HepG2 (cell line): Measurements from ENCODE around the gene CACNA2D1. TPM values are rescaled to one million over a fixed set of nuclear protein-coding genes. Genes with fewer than 3 reads are reported as not detected.
"Not testable (repeated sequence)": the region's sequence is repeated elsewhere in the genome, so short reads cannot be mapped to it uniquely, and the experiment has no call there.

Experiments
- ATAC-seq: fragments of 200-7000 bp; cut with Tn5 transposase; 3 replicates; pipeline ENCODE4 v1.9.1; 2020; ENCODE audit warnings: mild to moderate bottlenecking, moderate library complexity
- BruUV-seq: library from RNA; stranded (reverse); fragments of 400-500 nt; replicated peaks from 2 replicates; lab custom pipeline; 2021; lab: Mats Ljungman, UMichigan
- CTCF ChIA-PET: fragments of 300-600 bp; formaldehyde crosslinking; extraction: SDS; loops from one replicate; lab custom pipeline; 2021; ENCODE audit warnings: low total read pairs, inconsistent platforms, low intra/inter-chr PET ratio; lab: Yijun Ruan, JAX
- POLR2A ChIA-PET: fragments of 350-600 bp; sonication (Branson Sonifier 250); formaldehyde crosslinking; loops from one replicate; lab custom pipeline; 2020; ENCODE audit warnings: antibody characterized with exemption, inconsistent platforms; lab: Yijun Ruan, JAX
- DNase-seq: peaks from one replicate; pipeline ENCODE4 v3.0.0-alpha.2; 2015; ENCODE audit warnings: low spot score
- FAIRE-seq: peaks from 3 replicates; lab custom pipeline; 2011; peaks lifted over from hg19 to GRCh38; lab: Jason Lieb, UNC
- H2AFZ ChIP-seq: one replicate; pipeline ENCODE4 v1.6.1; 2011; ENCODE audit warnings: low read length, inconsistent platforms
- H3K27ac ChIP-seq: fragments of 300-600 bp; 3 replicates; pipeline ENCODE4 v1.8.0; 2011; ENCODE audit warnings: mixed run types, mild to moderate bottlenecking, mixed read lengths, low read length, inconsistent platforms; ENCODE audit not compliant: insufficient read depth; ENCODE audit errors: extremely low read length
- H3K27me3 ChIP-seq, 2 experiments: fragments of 200-600 bp in 1 of 2; 2 replicates in 1 of 2; 3 replicates in 1 of 2; pipeline versions ENCODE4 v1.6.0 to v1.8.0; 2011; ENCODE audit warnings: low read length in 2 of 2, mild to moderate bottlenecking in 2 of 2, moderate library complexity in 2 of 2, inconsistent platforms in 1 of 2; ENCODE audit not compliant: insufficient read depth in 2 of 2, control insufficient read depth in 1 of 2
- H3K36me3 ChIP-seq, 2 experiments: fragments of 200-600 bp in 1 of 2; replicated peaks in 1 of 2; 2 replicates in 1 of 2; 3 replicates in 1 of 2; pipeline versions ENCODE4 v1.5.1 to v1.8.0; 2011; ENCODE audit warnings: low read length in 2 of 2, inconsistent platforms in 1 of 2; ENCODE audit not compliant: insufficient read depth in 2 of 2, control insufficient read depth in 1 of 2
- H3K4me1 ChIP-seq: 2 replicates; pipeline ENCODE4 v1.5.1; 2012; ENCODE audit warnings: low read length, inconsistent platforms; ENCODE audit not compliant: insufficient read depth
- H3K4me2 ChIP-seq: 2 replicates; pipeline ENCODE4 v1.6.0; 2011; ENCODE audit warnings: low read depth, low read length, inconsistent platforms
- H3K4me3 ChIP-seq, 3 experiments: fragments of 200-600 bp in 1 of 3; sonication (generic), shearing (Covaris generic) in 1 of 3; replicated peaks in 1 of 3; 2 replicates each; pipeline ENCODE4 v1.5.1; 2011 to 2016; ENCODE audit warnings: low read length in 3 of 3, inconsistent platforms in 2 of 3, low read depth in 2 of 3, mild to moderate bottlenecking in 2 of 3, control low read depth in 1 of 3, mixed read lengths in 1 of 3; ENCODE audit not compliant: insufficient read depth in 1 of 3
- H3K79me2 ChIP-seq: one replicate; pipeline ENCODE4 v1.6.1; 2011; ENCODE audit warnings: low read length, inconsistent platforms; ENCODE audit not compliant: insufficient read depth
- H3K9ac ChIP-seq: 2 replicates; pipeline ENCODE4 v1.6.0; 2011; ENCODE audit warnings: mild to moderate bottlenecking, low read depth, low read length, inconsistent platforms; ENCODE audit not compliant: insufficient read depth
- H3K9me3 ChIP-seq: 2 replicates; pipeline ENCODE4 v1.5.1; 2012; ENCODE audit warnings: mild to moderate bottlenecking, low read length
- H4K20me1 ChIP-seq: 2 replicates; pipeline ENCODE4 v1.6.0; 2011; ENCODE audit warnings: inconsistent platforms, mild to moderate bottlenecking, low read length, moderate library complexity; ENCODE audit not compliant: insufficient read depth
- CEBPB ChIP-seq: IDR thresholded peaks from 2 replicates; pipeline ENCODE4 v1.6.1; 2011; ENCODE audit warnings: low read depth, low read length, improper control_type of control experiment, borderline replicate concordance
- CEBPG ChIP-seq: IDR thresholded peaks from 2 replicates; pipeline ENCODE4 v1.6.1; 2016
- NFKBIZ ChIP-seq: IDR thresholded peaks from 2 replicates; pipeline ENCODE4 v1.6.1; 2018; ENCODE audit warnings: missing genetic modification reagents, missing compliant biosample characterization
- ZNF282 ChIP-seq: fragments of 450-650 bp; IDR thresholded peaks from 2 replicates; pipeline ENCODE4 v1.6.1; 2018; ENCODE audit not compliant: partially characterized antibody
- ZNF768 ChIP-seq: sonication (generic); formaldehyde crosslinking; IDR thresholded peaks from 2 replicates; pipeline ENCODE4 v1.4.0; 2020; ENCODE audit warnings: missing genetic modification reagents
- WGBS: methylation state at CpG from one replicate; pipeline ENCODE4 v1.1.6; 2017; ENCODE audit warnings: low lambda C conversion rate; 5-methylcytosine and 5-hydroxymethylcytosine counted together
- in situ Hi-C: cut with HindIII; loops from 2 replicates; pipeline ENCODE4 v1.10.0; 2017; ENCODE audit warnings: low pct_unique_long_range_greater_than_20kb; ENCODE audit not compliant: extremely low pct_ligation_motif_present
- intact Hi-C: fragments of 100-400 bp; cut with micrococcal nuclease; formaldehyde crosslinking; loops from one replicate; pipeline ENCODE4 v1.10.0; 2022; ENCODE audit not compliant: unreplicated experiment
- polyA plus RNA-seq, 8 experiments: library from polyadenylated mRNA; depleted of rRNA in 3 of 8; stranded (reverse) in 7 of 8; unstranded in 1 of 8; fragments of >200 nt; fragmentation: Illumina TruSeq in 4 of 8; extraction: Trizol in 4 of 8; gene quantifications; 2 replicates each; pipeline versions ENCODE4 v1.2.1 to v1.2.3, GENCODE V29; 2011 to 2016; ENCODE audit warnings: low read depth in 4 of 8, missing spikeins in 1 of 8, mixed read lengths in 1 of 8; ENCODE audit not compliant: insufficient read depth in 1 of 8
- total RNA-seq, 5 experiments: library from RNA; depleted of rRNA; stranded (reverse); fragments of >200 nt; fragmentation: Illumina TruSeq; extraction: Trizol; gene quantifications; 2 replicates each; pipeline ENCODE4 v1.2.3, GENCODE V29; 2016; ENCODE audit warnings: low read depth in 1 of 5
- TF ChIP-seq, protein P1 (sequence below), 2 experiments: fragments of 450-650 bp in 1 of 2; sonication (generic) in 1 of 2; formaldehyde crosslinking; IDR thresholded peaks; 2 replicates each; pipeline versions ENCODE4 v1.5.0 to v1.8.0; 2020 to 2022; ENCODE audit warnings: mild to moderate bottlenecking in 1 of 2, missing genetic modification reagents in 1 of 2

The CACNA2D1 gene
- total and polyA plus RNA-seq, 2 of the 13 experiments (the other 11 are each of a cell fraction or from before 2014, with no cell fraction given), result not detected

DNA sequence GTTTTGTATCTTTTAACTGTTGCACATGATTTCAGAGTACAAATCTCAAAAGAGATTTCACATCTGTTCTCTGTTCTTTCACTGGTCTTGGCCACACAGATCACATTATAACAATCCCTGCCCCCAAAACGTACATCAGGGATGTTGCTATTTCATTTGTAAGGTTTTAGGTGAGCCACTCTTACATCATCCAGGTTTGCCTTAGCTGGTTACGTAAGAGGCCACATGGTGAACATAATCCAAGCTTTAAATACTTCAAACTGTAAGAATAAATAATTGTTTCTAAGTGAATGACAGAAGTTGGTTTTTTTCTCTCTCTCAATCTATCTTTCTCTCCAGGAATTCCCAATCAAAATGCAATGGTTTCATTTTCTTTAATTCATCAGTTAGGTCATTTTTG is 427.8 kb downstream of the CACNA2D1 start:
- no peak for DNase-seq
- Histone ChIP-seq H2AFZ (no peak overlapping the region), H3K9me3 (no peaks in the 10 kb centered on the region), H3K79me2 (no peaks in the 10 kb centered on the region), H4K20me1 (no peaks in the 10 kb centered on the region), H3K27me3 (no peaks in the 10 kb centered on the region), H3K9ac (no peak overlapping the region), H3K4me3 (no peak overlapping the region), H3K4me1 (no peaks in the 10 kb centered on the region), H3K27ac (no peak overlapping the region), H3K36me3 (no peaks in the 10 kb centered on the region), H3K4me2 (no peak overlapping the region)
- WGBS, result 29% methylated on average over 2 of the region's 2 CpGs
- BruUV-seq, result no TSS peak
- POLR2A ChIA-PET, result no interaction called here
- in situ Hi-C loops, result no loop called here
- intact Hi-C loops, result loop anchor here (5.0 kb wide), 1 partner anchor 533 kb away; no protein-coding TSS in a partner anchor
- FAIRE-seq, result no peak
- CTCF ChIA-PET, result no interaction called here
- TF ChIP-seq, protein P1, sequence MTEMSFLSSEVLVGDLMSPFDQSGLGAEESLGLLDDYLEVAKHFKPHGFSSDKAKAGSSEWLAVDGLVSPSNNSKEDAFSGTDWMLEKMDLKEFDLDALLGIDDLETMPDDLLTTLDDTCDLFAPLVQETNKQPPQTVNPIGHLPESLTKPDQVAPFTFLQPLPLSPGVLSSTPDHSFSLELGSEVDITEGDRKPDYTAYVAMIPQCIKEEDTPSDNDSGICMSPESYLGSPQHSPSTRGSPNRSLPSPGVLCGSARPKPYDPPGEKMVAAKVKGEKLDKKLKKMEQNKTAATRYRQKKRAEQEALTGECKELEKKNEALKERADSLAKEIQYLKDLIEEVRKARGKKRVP (CRISPR knock-in tag; IDR thresholded peaks at IDR 0.05), result 0 out of 4 replicates have a peak, but pooled peaks of 1 of the 2 experiments have one; percentile 31
- TF ChIP-seq CEBPG (CRISPR knock-in tag), result 0 out of 2 replicates have a peak, but pooled peaks have one; percentile 23
- TF ChIP-seq CEBPB, result peak; percentile 60
- TF ChIP-seq ZNF768 (CRISPR knock-in tag), result no peak
- TF ChIP-seq NFKBIZ, result no peak
- TF ChIP-seq ZNF282, result no peak
- ATAC-seq, result no peak

DNA sequence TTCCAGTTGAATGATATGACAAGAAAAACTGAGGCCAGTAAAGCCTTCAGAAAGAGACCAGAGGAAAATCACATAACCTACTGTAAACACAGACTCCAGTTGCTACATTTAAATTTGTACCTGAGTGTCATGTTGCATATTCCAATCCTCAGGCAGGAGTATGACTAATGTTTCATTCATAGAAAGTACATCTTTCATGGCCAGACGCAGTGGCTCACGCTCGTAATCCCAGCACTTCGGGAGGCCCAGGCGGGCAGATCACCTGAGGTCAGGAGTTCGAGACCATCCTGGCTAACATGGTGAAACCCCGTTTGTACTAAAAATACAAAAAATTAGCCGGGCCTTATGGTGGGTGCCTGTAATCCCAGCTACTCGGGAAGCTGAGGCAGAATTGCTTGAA is 429.0 kb downstream of the CACNA2D1 start:
- POLR2A ChIA-PET, result not testable (repeated sequence)
- 12% methylated on average over 9 of the region's 9 CpGs for WGBS

More for the DNA sequence above, 429.0 kb downstream of the CACNA2D1 start:
- H3K36me3 ChIP-seq, FAIRE-seq, H2AFZ ChIP-seq, H3K9me3 ChIP-seq, intact Hi-C loops, DNase-seq, in situ Hi-C loops, H3K27me3 ChIP-seq, H3K79me2 ChIP-seq, H3K4me3 ChIP-seq, CTCF ChIA-PET, ATAC-seq, H3K4me2 ChIP-seq, H3K27ac ChIP-seq, H3K9ac ChIP-seq, BruUV-seq, H3K4me1 ChIP-seq, H4K20me1 ChIP-seq: not testable (repeated sequence)
